Lower lobe of right lung (tissue), 2 donors: ENCODE measurements around the gene CACNA1C. TPM values are rescaled to one million over a fixed set of nuclear protein-coding genes. Genes with fewer than 3 reads are reported as not detected.
A peak's percentile ranks its signal among the peaks of the same experiment; 100 is the strongest.

Experiments used
- ATAC-seq, 2 donors: fragments of 200-7000 bp; cut with Tn5 transposase; one replicate each; pipeline ENCODE4 v1.9.1; 2020 to 2022; ENCODE audit warnings: mild to moderate bottlenecking in 2 of 2, moderate library complexity in 2 of 2
- DNase-seq: peaks from one replicate; pipeline ENCODE4 v3.0.0-alpha.2; 2020
- H3K27ac ChIP-seq: fragments of 200-600 bp; one replicate; pipeline ENCODE4 v1.8.0; 2022
- H3K27me3 ChIP-seq: fragments of 200-600 bp; one replicate; pipeline ENCODE4 v1.8.0; 2022; ENCODE audit warnings: low read depth
- H3K36me3 ChIP-seq: fragments of 200-600 bp; one replicate; pipeline ENCODE4 v1.8.0; 2022; ENCODE audit warnings: mild to moderate bottlenecking
- H3K4me1 ChIP-seq: fragments of 200-600 bp; one replicate; pipeline ENCODE4 v1.8.0; 2022
- H3K4me3 ChIP-seq: fragments of 200-600 bp; one replicate; pipeline ENCODE4 v1.8.0; 2022; ENCODE audit warnings: mild to moderate bottlenecking
- H3K9me3 ChIP-seq: fragments of 200-600 bp; one replicate; pipeline ENCODE4 v1.8.0; 2022
- intact Hi-C: fragments of 100-400 bp; cut with DNase I; formaldehyde crosslinking; loops from one replicate; pipeline ENCODE4 v1.11.0; 2022
- total RNA-seq: library from RNA; stranded (reverse); fragmentation: NEBNext Ultra II Directional; extraction: Animal tissue kit (Norgen Biotek cat#: 25700); gene quantifications from one replicate; pipeline ENCODE4 v1.2.1, GENCODE V29; 2021
- TF ChIP-seq, protein P1 (sequence below): fragments of 200-600 bp; IDR thresholded peaks from one replicate; pipeline ENCODE4 v1.8.0; 2022; ENCODE audit warnings: antibody characterized with exemption, mild to moderate bottlenecking
- donor health status: DM: no; HTN: yes; CAD: no; lungs with severe emphysema.

CACNA1C gene
- total RNA-seq, 1 donor from 2014 or later: 8.4 TPM

- intact Hi-C loops: no loop called here
- Histone ChIP-seq H3K36me3 (no peaks in the 10 kb centered on the region), H3K27me3 (peaks cover 7% of the 10 kb centered on the region), H3K4me3 (no peak overlapping the region), H3K9me3 (no peaks in the 10 kb centered on the region), H3K4me1 (peaks cover 22% of the 10 kb centered on the region), H3K27ac (peak overlapping the region; percentile 11)
- ATAC-seq (peak; percentile 39 to 56), DNase-seq (no peak)
- TF ChIP-seq, protein P1, sequence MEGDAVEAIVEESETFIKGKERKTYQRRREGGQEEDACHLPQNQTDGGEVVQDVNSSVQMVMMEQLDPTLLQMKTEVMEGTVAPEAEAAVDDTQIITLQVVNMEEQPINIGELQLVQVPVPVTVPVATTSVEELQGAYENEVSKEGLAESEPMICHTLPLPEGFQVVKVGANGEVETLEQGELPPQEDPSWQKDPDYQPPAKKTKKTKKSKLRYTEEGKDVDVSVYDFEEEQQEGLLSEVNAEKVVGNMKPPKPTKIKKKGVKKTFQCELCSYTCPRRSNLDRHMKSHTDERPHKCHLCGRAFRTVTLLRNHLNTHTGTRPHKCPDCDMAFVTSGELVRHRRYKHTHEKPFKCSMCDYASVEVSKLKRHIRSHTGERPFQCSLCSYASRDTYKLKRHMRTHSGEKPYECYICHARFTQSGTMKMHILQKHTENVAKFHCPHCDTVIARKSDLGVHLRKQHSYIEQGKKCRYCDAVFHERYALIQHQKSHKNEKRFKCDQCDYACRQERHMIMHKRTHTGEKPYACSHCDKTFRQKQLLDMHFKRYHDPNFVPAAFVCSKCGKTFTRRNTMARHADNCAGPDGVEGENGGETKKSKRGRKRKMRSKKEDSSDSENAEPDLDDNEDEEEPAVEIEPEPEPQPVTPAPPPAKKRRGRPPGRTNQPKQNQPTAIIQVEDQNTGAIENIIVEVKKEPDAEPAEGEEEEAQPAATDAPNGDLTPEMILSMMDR: no peak
These were observed 212.0 kb downstream of the CACNA1C start for GRCh38 chr12:2264651-2265232.

DNA sequence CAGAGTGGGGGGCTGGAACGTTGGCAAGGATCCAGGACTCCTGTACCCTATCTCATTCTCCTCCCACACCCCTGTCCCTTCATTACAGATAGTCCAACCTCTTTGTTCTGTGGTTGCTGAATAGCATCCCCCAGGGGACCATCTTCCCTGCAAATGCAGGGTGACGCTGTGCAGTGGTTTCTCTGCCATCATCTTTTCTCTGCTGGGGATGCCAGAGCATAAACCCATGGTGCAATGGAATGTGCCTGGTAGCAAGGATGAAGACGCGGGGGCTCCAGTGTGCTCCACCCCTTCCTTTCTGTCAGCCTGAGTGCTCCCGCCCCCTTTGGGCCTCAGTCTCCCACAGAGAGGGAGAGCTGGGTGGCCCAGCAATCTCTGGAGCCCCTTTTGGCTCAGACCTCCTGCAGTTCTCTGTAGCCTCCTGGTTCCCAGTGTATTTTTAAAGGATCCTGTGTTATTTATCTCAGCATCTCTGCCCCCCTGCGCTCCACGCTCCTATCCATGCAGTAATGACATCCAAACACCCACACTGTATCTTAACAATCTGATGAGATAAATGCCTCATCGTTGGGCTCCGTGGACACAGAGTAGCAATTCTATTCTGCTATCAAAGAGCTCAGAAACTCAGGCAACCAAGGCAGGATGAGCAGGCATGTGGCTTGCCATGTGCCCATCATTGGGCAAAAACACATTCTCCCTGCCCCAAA, 212.8 kb downstream of the CACNA1C start:
- H3K36me3 ChIP-seq: no peaks in the 10 kb centered on the region
- H3K4me3 ChIP-seq: no peak overlapping the region
- intact Hi-C loops: no loop called here
- peaks cover 15% of the 10 kb centered on the region for H3K4me1 ChIP-seq
- H3K27me3 ChIP-seq: peaks cover 7% of the 10 kb centered on the region
- DNase-seq (no peak), ATAC-seq (no peak)
- H3K27ac ChIP-seq: peak overlapping the region; percentile 9
- no peaks in the 10 kb centered on the region for H3K9me3 ChIP-seq
- TF ChIP-seq, protein P1: no peak

DNA sequence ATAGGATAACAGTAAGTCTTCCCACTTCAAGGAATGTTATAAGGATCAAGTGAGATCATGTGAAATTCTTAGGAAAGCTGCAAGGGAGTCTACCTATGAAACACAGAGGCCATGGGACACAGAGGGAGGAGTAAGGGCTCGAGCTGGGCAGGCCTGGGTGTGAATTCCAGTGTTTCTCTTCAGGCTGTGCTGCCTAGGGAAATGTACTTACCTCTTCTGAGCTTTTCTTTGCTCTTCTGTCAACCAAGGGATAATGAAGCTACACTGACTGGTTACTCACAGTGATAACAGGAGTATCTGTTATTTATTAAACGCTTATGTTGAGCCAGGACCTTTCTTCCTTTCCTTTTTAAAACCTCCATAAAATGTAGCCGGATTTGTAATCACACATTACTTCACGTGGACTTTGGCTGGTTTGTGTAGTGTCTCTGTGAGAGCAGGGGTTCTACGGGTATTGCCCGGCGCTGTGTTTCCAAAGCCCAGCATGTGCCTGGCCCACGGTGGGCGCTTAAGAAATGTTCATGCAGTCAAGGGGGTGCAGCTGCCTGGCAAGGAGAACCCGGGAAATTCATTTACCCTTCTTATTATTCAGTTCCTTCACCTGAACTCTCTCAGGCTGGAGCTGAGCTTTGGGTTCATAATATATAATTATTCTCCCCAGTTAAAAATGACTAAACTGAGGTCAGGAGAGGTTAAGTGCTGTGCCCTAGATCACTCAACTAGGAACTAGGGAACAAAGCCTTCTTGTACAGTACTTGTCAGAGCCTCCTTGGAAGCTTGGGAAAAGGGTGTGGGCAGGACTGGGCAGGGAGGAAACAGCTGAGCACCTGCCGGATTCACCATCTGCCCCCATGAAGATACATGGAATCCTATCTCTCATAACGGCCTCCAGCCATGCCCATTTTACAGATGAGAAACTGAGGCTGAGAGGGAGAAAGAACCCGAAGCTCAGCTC, 214.2 kb downstream of the CACNA1C start:
- Histone ChIP-seq H3K27ac (no peak overlapping the region), H3K9me3 (no peaks in the 10 kb centered on the region), H3K4me1 (peaks cover 15% of the 10 kb centered on the region), H3K27me3 (peaks cover 7% of the 10 kb centered on the region), H3K4me3 (no peak overlapping the region), H3K36me3 (no peaks in the 10 kb centered on the region)
- no peak for ATAC-seq
- intact Hi-C loops: no loop called here
- TF ChIP-seq, protein P1: no peak
- DNase-seq: no peak

DNA sequence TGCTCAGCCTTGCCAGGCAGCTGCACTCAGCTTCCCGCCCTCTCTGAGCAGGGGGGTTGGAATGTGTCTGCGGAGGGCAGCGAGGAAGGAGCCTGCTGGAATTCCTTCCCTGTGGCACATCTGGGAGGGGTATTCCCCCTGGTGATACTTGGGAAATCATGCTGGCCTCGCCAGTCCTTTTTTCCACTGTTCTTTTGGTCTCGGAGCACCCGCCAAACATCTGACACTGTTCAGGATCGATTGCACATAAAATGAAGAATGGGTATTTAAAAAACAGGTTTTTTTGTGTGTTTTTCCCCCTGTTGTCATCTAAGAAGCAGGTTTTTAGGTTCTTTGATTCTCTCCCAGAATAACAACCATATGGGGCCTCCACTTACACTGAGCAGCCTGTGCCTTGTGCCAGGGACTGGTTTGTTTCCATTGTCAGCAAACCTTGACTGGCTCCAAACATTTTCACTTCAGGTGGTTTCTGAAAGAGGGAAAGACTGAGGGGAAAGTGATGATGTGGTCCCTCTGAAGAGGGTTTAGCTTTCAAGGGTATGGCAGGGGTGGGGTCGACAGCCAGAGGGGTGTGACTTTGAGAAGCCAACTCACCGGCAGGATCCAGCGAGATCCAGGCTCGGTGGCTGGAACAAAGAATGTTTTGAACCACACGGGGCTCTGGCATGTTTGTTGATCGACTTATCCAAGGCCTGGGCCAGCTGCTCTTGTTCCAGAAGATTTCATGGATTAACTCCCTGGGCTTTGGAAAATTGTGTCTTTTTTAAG, 215.1 kb downstream of the CACNA1C start:
- ATAC-seq (no peak), DNase-seq (no peak)
- Histone ChIP-seq H3K27me3 (peaks cover 7% of the 10 kb centered on the region), H3K27ac (no peak overlapping the region), H3K4me3 (no peak overlapping the region), H3K9me3 (no peaks in the 10 kb centered on the region), H3K36me3 (no peaks in the 10 kb centered on the region), H3K4me1 (peaks cover 15% of the 10 kb centered on the region)
- intact Hi-C loops: no loop called here
- TF ChIP-seq, protein P1: no peak
